Natural killer cell (primary cell): Measurements from ENCODE around the gene PRIMA1. TPM values are rescaled to one million over a fixed set of nuclear protein-coding genes. Genes with fewer than 3 reads are reported as not detected.

Experiments
- ATAC-seq, 3 donors: fragments of 150-1000 bp in 2 of 3; fragments of 200-7000 bp in 1 of 3; cut with Tn5 transposase; 1 replicate in 1 of 3; 2 replicates in 2 of 3; pipeline ENCODE4 v1.10.0; 2021; ENCODE audit warnings: mild to moderate bottlenecking in 2 of 3, moderate library complexity in 2 of 3
- DNase-seq, 2 donors: peaks; one replicate each; pipeline versions ENCODE4 v3.0.0 to v3.0.0-alpha.2; 2013 to 2021; ENCODE audit warnings: mixed read lengths in 1 of 2
- H3K27ac ChIP-seq: one replicate; pipeline ENCODE4 v1.5.1; 2013; ENCODE audit warnings: mild to moderate bottlenecking, low read length
- H3K27me3 ChIP-seq: one replicate; pipeline ENCODE4 v1.6.1; 2013; ENCODE audit warnings: low read length; ENCODE audit not compliant: control insufficient read depth, insufficient read depth
- H3K36me3 ChIP-seq: one replicate; pipeline ENCODE4 v1.6.1; 2013; ENCODE audit warnings: low read length; ENCODE audit not compliant: control insufficient read depth, insufficient read depth
- H3K4me1 ChIP-seq: one replicate; pipeline ENCODE4 v1.6.1; 2013; ENCODE audit warnings: low read length; ENCODE audit not compliant: control insufficient read depth, insufficient read depth
- H3K4me3 ChIP-seq: one replicate; pipeline ENCODE4 v1.5.1; 2013; ENCODE audit warnings: low read length
- H3K9me3 ChIP-seq: one replicate; pipeline ENCODE4 v1.6.1; 2013; ENCODE audit warnings: low read length; ENCODE audit not compliant: control insufficient read depth, insufficient read depth
- H3K27ac Mint-ChIP-seq, 2 donors: one replicate each; pipeline ENCODE4 v1.8.0; 2022; ENCODE audit warnings: mild to moderate bottlenecking in 2 of 2, mixed read lengths in 2 of 2, moderate library complexity in 1 of 2
- H3K27me3 Mint-ChIP-seq, 2 donors: one replicate each; pipeline ENCODE4 v1.8.0; 2022; ENCODE audit warnings: low read depth in 2 of 2, mixed read lengths in 2 of 2
- H3K36me3 Mint-ChIP-seq: one replicate; pipeline ENCODE4 v1.8.0; 2022; ENCODE audit warnings: mixed read lengths
- H3K4me1 Mint-ChIP-seq, 2 donors: one replicate each; pipeline ENCODE4 v1.8.0; 2022; ENCODE audit warnings: mixed read lengths in 2 of 2
- H3K4me3 Mint-ChIP-seq: one replicate; pipeline ENCODE4 v1.8.0; 2022; ENCODE audit warnings: mild to moderate bottlenecking, moderate library complexity, mixed read lengths
- H3K9me3 Mint-ChIP-seq, 2 donors: one replicate each; pipeline ENCODE4 v1.8.0; 2022; ENCODE audit warnings: mixed read lengths in 2 of 2
- CTCF ChIP-seq: fragments of 200-600 bp; IDR thresholded peaks from one replicate; pipeline ENCODE4 v1.8.0; 2022; ENCODE audit warnings: antibody characterized with exemption
- WGBS: methylation state at CpG from one replicate; pipeline ENCODE4 v1.1.7; 2013; ENCODE audit warnings: missing lambda C conversion rate; ENCODE audit not compliant: insufficient coverage; 5-methylcytosine and 5-hydroxymethylcytosine counted together
- intact Hi-C: fragments of 100-400 bp; cut with micrococcal nuclease; formaldehyde crosslinking; loops from one replicate; pipeline ENCODE4 v1.14.2; 2022
- total RNA-seq, 4 donors: library from RNA; stranded (reverse); fragments of 120-200 nt in 1 of 4; gene quantifications; one replicate each; pipeline versions ENCODE4 v1.2.3 to v1.2.4, GENCODE V29; 2013 to 2022

Gene PRIMA1
- total RNA-seq, 3 donors from 2014 or later (not counting 1 experiment from before 2014, with no cell fraction given) = not detected

- no peaks in the 10 kb centered on the region for H3K4me1 Mint-ChIP-seq
- Histone ChIP-seq H3K4me1 (no peaks in the 10 kb centered on the region), H3K9me3 (no peaks in the 10 kb centered on the region), H3K36me3 (no peaks in the 10 kb centered on the region), H3K4me3 (no peak overlapping the region), H3K27me3 (no peaks in the 10 kb centered on the region), H3K27ac (no peak overlapping the region)
- DNase-seq = no peak
- intact Hi-C loops = no loop called here
- no peak overlapping the region for H3K27ac Mint-ChIP-seq
- WGBS = 88% methylated on average over 2 of the region's 3 CpGs
- no peaks in the 10 kb centered on the region for H3K36me3 Mint-ChIP-seq
- no peaks in the 10 kb centered on the region for H3K9me3 Mint-ChIP-seq
- no peak for TF ChIP-seq CTCF
- no peak overlapping the region for H3K4me3 Mint-ChIP-seq
- H3K27me3 Mint-ChIP-seq = peaks cover 6 to 15% of the 10 kb centered on the region in 2 donors
- ATAC-seq = no peak
Measured at GRCh38 chr14:93707475-93707874, 80.8 kb downstream of the PRIMA1 start.

GRCh38 chr14:93706360-93706955 is 81.8 kb downstream of the PRIMA1 start:
- TF ChIP-seq CTCF = no peak
- no peak overlapping the region for H3K4me3 Mint-ChIP-seq
- H3K27me3 Mint-ChIP-seq = peaks cover 8 to 23% of the 10 kb centered on the region in 2 donors
- Histone ChIP-seq H3K9me3 (no peaks in the 10 kb centered on the region), H3K36me3 (no peaks in the 10 kb centered on the region), H3K4me3 (no peak overlapping the region), H3K4me1 (no peaks in the 10 kb centered on the region), H3K27me3 (peaks cover 2% of the 10 kb centered on the region), H3K27ac (no peak overlapping the region)
- no peaks in the 10 kb centered on the region for H3K9me3 Mint-ChIP-seq
- intact Hi-C loops = no loop called here
- H3K36me3 Mint-ChIP-seq = no peaks in the 10 kb centered on the region
- ATAC-seq = no peak
- H3K27ac Mint-ChIP-seq = no peak overlapping the region
- H3K4me1 Mint-ChIP-seq = no peaks in the 10 kb centered on the region
- DNase-seq = no peak
- 88% methylated on average over 21 of the region's 21 CpGs for WGBS

- Histone ChIP-seq H3K27me3 (peaks cover 4% of the 10 kb centered on the region), H3K4me1 (no peaks in the 10 kb centered on the region), H3K27ac (no peak overlapping the region), H3K36me3 (no peaks in the 10 kb centered on the region), H3K9me3 (no peaks in the 10 kb centered on the region), H3K4me3 (no peak overlapping the region)
- H3K27ac Mint-ChIP-seq = no peak overlapping the region
- H3K27me3 Mint-ChIP-seq = peaks cover 8 to 29% of the 10 kb centered on the region in 2 donors
- ATAC-seq = no peak
- no peak for DNase-seq
- intact Hi-C loops = no loop called here
- no peak for TF ChIP-seq CTCF
- no peak overlapping the region for H3K4me3 Mint-ChIP-seq
- no peaks in the 10 kb centered on the region for H3K36me3 Mint-ChIP-seq
- H3K9me3 Mint-ChIP-seq = no peaks in the 10 kb centered on the region
- no peaks in the 10 kb centered on the region for H3K4me1 Mint-ChIP-seq
- 87% methylated on average over 15 of the region's 15 CpGs for WGBS
Measured at GRCh38 chr14:93705513-93706156, 82.7 kb downstream of the PRIMA1 start.
